GM19395 (cell line): ENCODE results near the gene RGS5.

Experiments
- ATAC-seq: cut with Tn5 transposase; IDR thresholded peaks from one replicate; pipeline ENCODE4 v1.9.1; 2021; ENCODE audit warnings: mild to moderate bottlenecking, moderate library complexity; ENCODE audit not compliant: unreplicated experiment

RGS5 gene

GRCh38 chr1:163093169-163093568 is 109.5 kb downstream of the RGS5 start:
- ATAC-seq, result no peak
